ENCODE results near the gene PLK5.

GRCh38 chr19:1483131-1483978 lies 40.5 kb upstream of the PLK5 start:
- no peak for TF ChIP-seq EZH2 (IDR thresholded peaks at IDR 0.05; ENCODE audit: low read length, missing control alignments)
- no peak for TF ChIP-seq CTCF (conservative IDR thresholded peaks at IDR 0.05 in 1 of 2, IDR thresholded peaks at IDR 0.05 in 1 of 2; ENCODE audit: low read depth in 1 of 2, low read length in 2 of 2)
